HFFc6 (cell line): ENCODE measurements around the gene UST. TPM values are rescaled to one million over a fixed set of nuclear protein-coding genes. Genes with fewer than 3 reads are reported as not detected.

Experiments used
- DNase-seq: peaks from one replicate; pipeline ENCODE4 v3.0.0-alpha.2; 2018
- H3K27ac Mint-ChIP-seq: 2 replicates; pipeline ENCODE4 v1.8.0; 2020; ENCODE audit warnings: mild to moderate bottlenecking, mixed read lengths
- H3K27me3 Mint-ChIP-seq: 2 replicates; pipeline ENCODE4 v1.8.0; 2021; ENCODE audit warnings: mild to moderate bottlenecking, moderate library complexity, mixed read lengths; ENCODE audit not compliant: insufficient read depth
- H3K36me3 Mint-ChIP-seq: 2 replicates; pipeline ENCODE4 v1.8.0; 2021; ENCODE audit warnings: low read depth, mixed read lengths
- H3K4me1 Mint-ChIP-seq: 2 replicates; pipeline ENCODE4 v1.8.0; 2020; ENCODE audit warnings: low read depth, mixed read lengths
- H3K4me3 Mint-ChIP-seq: 2 replicates; pipeline ENCODE4 v1.8.0; 2020; ENCODE audit warnings: mild to moderate bottlenecking, moderate library complexity, mixed read lengths
- H3K9me3 Mint-ChIP-seq: 2 replicates; pipeline ENCODE4 v1.8.0; 2020; ENCODE audit warnings: mild to moderate bottlenecking, mixed read lengths
- total RNA-seq, 6 experiments: library from RNA; stranded (reverse); fragmentation: NEBNext Ultra II Directional; extraction: Animal tissue kit (Norgen Biotek cat#: 25700); gene quantifications; 2 replicates in 1 of 6; 3 replicates in 5 of 6; pipeline ENCODE4 v1.2.3, GENCODE V29; 2021
- TF ChIP-seq, protein P1 (sequence below): fragments of 200-600 bp; sonication (generic); IDR thresholded peaks from 2 replicates; pipeline ENCODE4 v1.5.0; 2021; ENCODE audit warnings: antibody characterized with exemption, mild to moderate bottlenecking

Gene UST
- total RNA-seq, 6 experiments from 2014 or later = 12.9 to 17.3 (median 16.7) TPM

DNA sequence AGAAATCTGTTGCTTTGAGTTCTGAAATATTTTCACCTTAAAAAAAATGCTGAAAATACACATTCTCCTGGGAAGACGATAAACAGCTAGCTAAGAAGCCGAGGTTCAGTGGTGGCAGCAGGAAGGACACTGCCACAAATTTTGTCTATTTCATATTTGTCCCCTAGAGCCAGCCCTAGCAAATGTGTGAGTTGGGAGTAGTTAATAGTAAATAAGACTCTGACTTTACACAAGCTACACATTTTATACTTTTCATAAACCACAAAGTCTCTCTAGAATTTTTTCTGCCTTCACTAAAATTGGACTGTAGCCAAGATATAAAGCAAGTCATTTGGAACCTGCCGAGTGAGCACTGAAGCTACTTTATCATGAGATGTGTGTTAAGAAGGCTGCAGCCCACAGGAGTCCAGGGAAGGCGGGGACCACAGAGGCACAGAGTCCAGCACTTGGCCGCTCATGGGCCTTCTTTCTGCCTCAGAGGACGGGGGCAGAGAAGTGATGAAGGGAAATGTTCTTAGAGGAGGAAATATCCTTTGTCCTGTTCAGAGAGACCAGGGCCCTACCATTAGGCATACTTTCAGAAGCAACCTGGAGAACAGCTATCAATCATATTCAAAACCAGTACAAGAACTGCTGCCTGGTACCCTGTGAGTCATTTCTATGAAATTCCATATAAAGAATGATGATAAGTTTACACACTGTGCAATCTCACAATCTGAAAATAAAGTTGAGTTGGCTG is 329.0 kb downstream of the UST start:
- H3K4me3 Mint-ChIP-seq = no peak overlapping the region
- no peaks in the 10 kb centered on the region for H3K9me3 Mint-ChIP-seq
- no peak overlapping the region for H3K27ac Mint-ChIP-seq
- TF ChIP-seq, protein P1, sequence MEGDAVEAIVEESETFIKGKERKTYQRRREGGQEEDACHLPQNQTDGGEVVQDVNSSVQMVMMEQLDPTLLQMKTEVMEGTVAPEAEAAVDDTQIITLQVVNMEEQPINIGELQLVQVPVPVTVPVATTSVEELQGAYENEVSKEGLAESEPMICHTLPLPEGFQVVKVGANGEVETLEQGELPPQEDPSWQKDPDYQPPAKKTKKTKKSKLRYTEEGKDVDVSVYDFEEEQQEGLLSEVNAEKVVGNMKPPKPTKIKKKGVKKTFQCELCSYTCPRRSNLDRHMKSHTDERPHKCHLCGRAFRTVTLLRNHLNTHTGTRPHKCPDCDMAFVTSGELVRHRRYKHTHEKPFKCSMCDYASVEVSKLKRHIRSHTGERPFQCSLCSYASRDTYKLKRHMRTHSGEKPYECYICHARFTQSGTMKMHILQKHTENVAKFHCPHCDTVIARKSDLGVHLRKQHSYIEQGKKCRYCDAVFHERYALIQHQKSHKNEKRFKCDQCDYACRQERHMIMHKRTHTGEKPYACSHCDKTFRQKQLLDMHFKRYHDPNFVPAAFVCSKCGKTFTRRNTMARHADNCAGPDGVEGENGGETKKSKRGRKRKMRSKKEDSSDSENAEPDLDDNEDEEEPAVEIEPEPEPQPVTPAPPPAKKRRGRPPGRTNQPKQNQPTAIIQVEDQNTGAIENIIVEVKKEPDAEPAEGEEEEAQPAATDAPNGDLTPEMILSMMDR = no peak
- peaks cover 31% of the 10 kb centered on the region for H3K4me1 Mint-ChIP-seq
- H3K36me3 Mint-ChIP-seq = peaks cover 7% of the 10 kb centered on the region
- DNase-seq = no peak
- H3K27me3 Mint-ChIP-seq = no peaks in the 10 kb centered on the region; the same call in 1 of the 2 replicates

DNA sequence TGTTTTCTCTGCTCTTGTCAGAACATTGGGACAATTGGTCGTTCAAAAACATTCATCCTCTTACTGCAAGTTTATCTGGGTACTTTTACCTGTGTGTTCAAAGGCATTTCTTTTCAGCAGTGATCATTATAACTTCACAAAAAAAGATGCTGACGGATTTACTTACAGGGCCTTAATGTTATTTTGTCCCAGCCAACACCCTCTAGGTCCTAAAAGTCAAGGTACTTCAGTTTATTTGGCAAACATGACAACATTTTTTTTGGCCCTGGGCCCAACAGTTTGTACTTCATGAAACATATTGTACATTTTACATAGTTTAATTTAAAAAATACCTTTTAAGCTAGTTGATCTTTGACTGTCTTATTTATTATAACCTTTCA is 329.5 kb downstream of the UST start:
- H3K4me3 Mint-ChIP-seq = no peak overlapping the region
- H3K4me1 Mint-ChIP-seq = peaks cover 37% of the 10 kb centered on the region

DNA sequence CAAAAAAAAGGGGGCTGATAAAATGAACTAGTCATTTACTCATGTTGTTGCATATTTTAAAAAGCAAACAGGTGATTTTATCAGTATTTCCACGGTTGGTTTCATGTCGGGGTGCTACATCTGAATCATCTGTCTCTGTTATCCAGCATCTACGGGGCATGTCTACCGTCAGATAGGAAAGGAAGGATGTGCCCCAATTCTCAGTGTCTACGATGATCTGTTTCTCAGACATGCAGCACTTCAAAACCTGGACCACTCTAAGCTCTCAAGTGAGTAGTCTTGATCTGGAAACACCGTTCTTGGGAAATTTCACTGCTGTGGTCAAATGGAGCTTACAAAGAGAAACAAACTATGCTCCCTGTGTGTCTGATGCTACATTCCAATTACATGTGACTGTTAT is 330.4 kb downstream of the UST start:
- Mint-ChIP-seq H3K9me3 (no peaks in the 10 kb centered on the region), H3K27me3 (no peaks in the 10 kb centered on the region; the same call in 1 of the 2 replicates), H3K4me1 (peaks cover 45% of the 10 kb centered on the region), H3K36me3 (peaks cover 7% of the 10 kb centered on the region), H3K27ac (no peak overlapping the region), H3K4me3 (no peak overlapping the region)
- TF ChIP-seq, protein P1 = no peak
- no peak for DNase-seq

More for the DNA sequence above, 329.5 kb downstream of the UST start:
- DNase-seq = no peak
- TF ChIP-seq, protein P1 = no peak
- Mint-ChIP-seq H3K27me3 (no peaks in the 10 kb centered on the region; the same call in 1 of the 2 replicates), H3K27ac (no peak overlapping the region), H3K36me3 (peaks cover 7% of the 10 kb centered on the region), H3K9me3 (no peaks in the 10 kb centered on the region)

DNA sequence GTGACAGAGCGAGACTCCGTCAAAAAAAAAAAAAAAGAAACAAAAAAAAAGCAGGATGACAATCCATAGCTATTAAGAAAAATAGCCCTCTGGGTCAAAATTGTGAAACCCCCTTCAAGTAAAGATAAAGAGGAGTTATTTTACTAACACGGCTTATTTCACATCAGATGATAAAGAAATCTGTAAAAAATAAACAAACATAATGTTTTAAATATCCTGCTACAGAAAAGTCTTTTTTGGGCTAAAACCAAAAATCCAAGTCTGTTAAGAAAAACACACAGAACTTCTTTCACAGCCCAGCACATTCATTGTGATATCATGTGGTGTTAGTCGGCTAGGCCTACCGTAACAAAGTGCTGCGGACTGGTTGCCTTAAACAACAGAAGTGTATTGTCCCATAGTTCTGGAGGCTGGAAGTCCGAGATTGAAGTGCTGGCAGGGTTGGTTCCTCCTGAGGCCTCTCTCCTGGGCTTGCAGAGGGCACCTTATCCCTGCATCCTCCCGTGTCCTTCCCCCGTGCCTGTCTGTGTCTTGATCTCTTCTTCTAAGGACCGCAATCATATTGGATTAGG is 331.5 kb downstream of the UST start:
- H3K4me3 Mint-ChIP-seq = no peak overlapping the region
- TF ChIP-seq, protein P1 = no peak
- DNase-seq = no peak
- no peaks in the 10 kb centered on the region; the same call in 1 of the 2 replicates for H3K27me3 Mint-ChIP-seq
- H3K4me1 Mint-ChIP-seq = peaks cover 51% of the 10 kb centered on the region
- H3K9me3 Mint-ChIP-seq = no peaks in the 10 kb centered on the region
- H3K36me3 Mint-ChIP-seq = peaks cover 7% of the 10 kb centered on the region
- H3K27ac Mint-ChIP-seq = no peak overlapping the region

DNA sequence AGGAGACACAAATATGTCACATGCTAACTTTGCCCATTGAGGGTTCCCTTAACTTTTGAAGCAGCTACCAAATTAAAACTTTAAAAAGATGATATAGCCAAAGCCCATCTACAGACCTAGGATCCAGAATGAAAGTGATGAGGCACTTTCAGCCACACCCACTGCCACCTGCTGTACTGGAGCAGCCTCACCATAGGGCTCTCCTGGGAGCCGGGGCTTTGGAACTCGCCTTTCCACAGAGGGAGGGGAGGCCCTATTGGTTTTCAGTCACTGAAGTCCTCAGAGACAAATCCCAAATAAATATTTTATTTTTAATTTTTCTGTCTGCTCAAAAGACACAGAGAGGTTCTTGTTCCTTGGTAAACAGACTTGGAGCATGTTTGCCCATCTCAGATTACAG is 332.6 kb downstream of the UST start:
- Mint-ChIP-seq H3K4me3 (peak overlapping the region; percentile 46; the same call in 1 of the 2 replicates), H3K36me3 (peaks cover 7% of the 10 kb centered on the region), H3K9me3 (no peaks in the 10 kb centered on the region), H3K4me1 (peaks cover 51% of the 10 kb centered on the region), H3K27me3 (peaks cover 2% of the 10 kb centered on the region; the same call in 1 of the 2 replicates), H3K27ac (peak overlapping the region; percentile 88)
- no peak for DNase-seq
- TF ChIP-seq, protein P1 = no peak
